Measurements from ENCODE around the gene WWOX.

Gene WWOX

DNA sequence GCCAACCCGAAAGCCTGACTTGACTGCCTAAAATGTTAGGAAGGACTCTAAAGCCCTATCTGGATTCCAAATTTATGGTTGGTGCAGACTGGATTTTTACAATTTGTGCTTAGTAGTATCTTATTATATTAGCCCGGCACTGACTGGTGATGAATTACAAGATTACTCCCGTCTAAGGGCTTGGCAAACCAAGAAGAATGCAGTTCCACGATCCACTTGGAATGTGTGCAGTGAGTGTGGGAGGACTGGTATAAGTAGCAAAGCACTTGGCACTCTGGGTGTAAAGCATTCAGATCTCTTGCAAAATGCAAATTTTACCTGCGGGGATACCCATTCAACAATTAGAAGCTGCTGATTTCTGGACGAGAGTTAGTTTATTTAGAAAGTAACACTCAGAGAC, 961.7 kb downstream of the WWOX start:
- Histone ChIP-seq H3K9me3 (ENCODE audit: low read depth, low read length) (no peaks in the 10 kb centered on the region), H3K36me3 (ENCODE audit: insufficient read depth, low read length) (no peaks in the 10 kb centered on the region), H3K9ac (ENCODE audit: insufficient read length) (no peak overlapping the region), H3K4me3 (no peak overlapping the region), H3K27ac (no peak overlapping the region)
- TF ChIP-seq FOXP2 (optimal IDR thresholded peaks at IDR 0.05; ENCODE audit: control extremely low read depth, extremely low read length, insufficient read depth) (no peak), EZH2 (IDR thresholded peaks at IDR 0.05) (no peak), POLR2AphosphoS5 (IDR thresholded peaks at IDR 0.05; ENCODE audit: borderline replicate concordance, low read depth, low read length) (no peak)
- no peak for DNase-seq (ENCODE audit: low read depth, low spot score)

DNA sequence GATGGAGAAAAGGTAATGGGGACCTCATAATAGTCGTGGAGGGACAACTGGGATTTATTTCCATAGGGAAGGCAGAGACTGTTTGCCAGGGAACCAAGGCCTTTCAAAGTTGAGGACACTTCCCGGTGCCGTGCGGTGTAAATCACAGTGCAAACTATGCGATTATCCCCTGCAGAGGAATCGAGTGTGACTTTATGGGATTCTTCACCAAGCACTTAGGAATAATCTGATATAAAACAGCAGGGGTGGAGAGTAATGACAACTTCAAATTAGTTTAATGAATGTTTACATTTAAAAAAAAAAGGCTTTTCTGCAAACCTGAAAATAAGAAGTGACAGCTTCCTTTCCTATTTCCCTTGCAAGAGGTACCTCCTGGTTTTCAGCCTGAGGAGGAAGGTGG, 962.9 kb downstream of the WWOX start:
- H3K9me3 ChIP-seq (ENCODE audit: low read depth, low read length), result no peaks in the 10 kb centered on the region
- no peak overlapping the region for H3K4me3 ChIP-seq
- H3K9ac ChIP-seq (ENCODE audit: insufficient read length), result no peak overlapping the region
- no peak for DNase-seq (ENCODE audit: low read depth, low spot score)
- H3K27ac ChIP-seq, result no peak overlapping the region
- no peak for TF ChIP-seq FOXP2 (optimal IDR thresholded peaks at IDR 0.05; ENCODE audit: control extremely low read depth, extremely low read length, insufficient read depth)
- no peak for TF ChIP-seq POLR2AphosphoS5 (IDR thresholded peaks at IDR 0.05; ENCODE audit: borderline replicate concordance, low read depth, low read length)
- no peak for TF ChIP-seq EZH2 (IDR thresholded peaks at IDR 0.05)
- no peaks in the 10 kb centered on the region for H3K36me3 ChIP-seq (ENCODE audit: insufficient read depth, low read length)

DNA sequence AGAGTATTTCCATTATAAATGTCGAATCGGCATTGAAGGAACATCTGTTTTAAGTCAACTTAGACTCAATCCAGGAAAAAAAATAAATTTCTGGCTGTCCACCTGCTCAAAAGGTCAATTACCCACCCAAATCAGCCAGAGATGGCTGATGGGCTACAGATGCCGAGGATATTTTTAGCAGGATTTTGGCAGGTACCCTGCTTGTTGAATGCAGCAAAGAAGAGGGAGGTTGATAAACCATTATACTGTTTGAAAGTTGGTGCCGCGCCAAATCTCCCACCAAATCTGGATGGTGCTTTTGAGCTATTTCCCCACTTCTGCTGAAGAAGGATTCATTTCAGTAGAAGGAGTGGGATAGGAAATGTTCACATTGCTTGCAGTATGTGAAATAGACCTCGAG, 963.4 kb downstream of the WWOX start:
- Histone ChIP-seq H3K4me3 (no peak overlapping the region), H3K36me3 (ENCODE audit: insufficient read depth, low read length) (no peaks in the 10 kb centered on the region), H3K27ac (no peak overlapping the region), H3K9me3 (ENCODE audit: low read depth, low read length) (no peaks in the 10 kb centered on the region), H3K9ac (ENCODE audit: insufficient read length) (no peak overlapping the region)
- no peak for TF ChIP-seq EZH2 (IDR thresholded peaks at IDR 0.05)
- no peak for TF ChIP-seq FOXP2 (optimal IDR thresholded peaks at IDR 0.05; ENCODE audit: control extremely low read depth, extremely low read length, insufficient read depth)
- TF ChIP-seq POLR2AphosphoS5 (IDR thresholded peaks at IDR 0.05; ENCODE audit: borderline replicate concordance, low read depth, low read length), result no peak
- no peak for DNase-seq (ENCODE audit: low read depth, low spot score)

DNA sequence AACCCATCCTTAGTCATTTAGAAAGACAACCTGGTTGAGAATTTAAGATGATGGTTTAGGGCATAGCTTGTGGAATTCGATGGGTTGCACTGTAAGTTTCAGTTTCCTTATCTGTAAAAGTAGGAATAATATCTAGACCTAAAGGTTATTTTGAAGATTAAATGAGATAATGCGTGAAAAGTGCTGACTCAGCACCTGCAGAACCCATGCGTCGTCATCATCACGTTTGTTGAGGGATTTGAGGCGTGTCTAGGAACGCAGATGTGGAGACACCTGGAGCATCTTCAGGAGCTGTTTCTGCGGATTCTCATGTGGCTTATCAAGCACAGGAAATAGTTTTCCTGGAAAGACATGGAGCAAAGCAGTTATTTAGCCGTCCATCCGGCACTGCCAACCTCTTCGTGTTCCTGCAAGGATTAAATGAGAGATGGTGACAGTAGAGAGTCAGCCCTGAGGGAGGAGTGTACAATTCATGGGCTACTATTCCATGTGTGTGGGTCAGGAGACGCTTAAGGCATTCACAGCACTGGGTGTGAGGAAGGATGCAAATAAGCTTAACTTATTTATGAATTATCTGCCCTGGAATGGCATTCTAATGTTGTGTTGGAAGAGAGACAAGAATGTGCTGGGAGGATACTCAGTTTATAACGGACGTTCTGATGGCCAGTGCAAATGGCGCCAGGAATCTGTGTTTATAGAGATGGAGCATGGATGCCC, 965.0 kb downstream of the WWOX start:
- TF ChIP-seq EZH2 (IDR thresholded peaks at IDR 0.05) (no peak), FOXP2 (optimal IDR thresholded peaks at IDR 0.05; ENCODE audit: control extremely low read depth, extremely low read length, insufficient read depth) (no peak), POLR2AphosphoS5 (IDR thresholded peaks at IDR 0.05; ENCODE audit: borderline replicate concordance, low read depth, low read length) (no peak)
- no peaks in the 10 kb centered on the region for H3K9me3 ChIP-seq (ENCODE audit: low read depth, low read length)
- no peak overlapping the region for H3K27ac ChIP-seq
- H3K4me3 ChIP-seq, result no peak overlapping the region
- DNase-seq (ENCODE audit: low read depth, low spot score), result no peak
- no peaks in the 10 kb centered on the region for H3K36me3 ChIP-seq (ENCODE audit: insufficient read depth, low read length)
- no peak overlapping the region for H3K9ac ChIP-seq (ENCODE audit: insufficient read length)

DNA sequence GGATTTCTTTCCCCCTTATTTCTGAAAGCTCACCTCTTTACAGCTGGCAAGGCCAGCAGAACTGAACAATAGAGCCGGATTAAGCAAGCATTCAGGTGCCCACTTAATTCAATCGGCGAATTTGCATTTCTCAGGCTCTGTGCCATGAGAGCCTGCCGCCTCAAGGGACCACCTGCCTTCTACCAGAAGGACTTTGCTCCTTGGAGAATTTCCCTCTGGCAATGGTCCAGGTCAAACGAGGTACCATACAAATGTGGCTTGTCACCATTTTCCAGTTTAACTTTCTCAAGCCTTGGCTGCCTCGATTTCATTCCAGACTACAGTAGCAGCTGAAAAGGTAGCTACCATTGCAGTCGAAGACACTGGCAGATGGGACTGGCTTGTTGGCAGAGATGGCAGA, 967.1 kb downstream of the WWOX start:
- TF ChIP-seq FOXP2 (optimal IDR thresholded peaks at IDR 0.05; ENCODE audit: control extremely low read depth, extremely low read length, insufficient read depth) (no peak), EZH2 (IDR thresholded peaks at IDR 0.05) (no peak)
- no peaks in the 10 kb centered on the region for H3K36me3 ChIP-seq (ENCODE audit: insufficient read depth, low read length)
- no peak overlapping the region for H3K4me3 ChIP-seq
- no peak overlapping the region for H3K9ac ChIP-seq (ENCODE audit: insufficient read length)
- no peak overlapping the region for H3K27ac ChIP-seq
- DNase-seq (ENCODE audit: low read depth, low spot score), result no peak
- no peaks in the 10 kb centered on the region for H3K9me3 ChIP-seq (ENCODE audit: low read depth, low read length)

DNA sequence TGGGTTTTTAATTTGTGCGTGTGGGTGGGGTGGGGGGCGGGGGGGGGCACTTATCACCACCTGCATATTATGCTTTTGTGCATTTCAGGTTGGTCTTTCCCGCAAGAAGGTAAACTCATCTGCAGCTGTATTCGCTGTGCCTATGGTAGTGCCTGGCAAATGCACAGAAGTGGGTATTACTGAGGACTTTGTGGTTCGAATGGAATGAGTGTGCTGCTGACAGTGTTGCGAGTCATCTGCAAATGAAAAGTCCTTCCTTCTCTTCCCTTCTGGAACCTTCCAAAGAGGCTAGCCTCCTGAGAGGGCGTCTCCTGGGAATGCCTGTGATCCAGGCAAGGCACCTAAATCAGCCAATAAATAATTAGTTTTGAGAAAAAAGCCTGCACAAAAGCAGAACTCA, 968.1 kb downstream of the WWOX start:
- Histone ChIP-seq H3K4me3 (no peak overlapping the region), H3K9ac (ENCODE audit: insufficient read length) (no peak overlapping the region), H3K9me3 (ENCODE audit: low read depth, low read length) (no peaks in the 10 kb centered on the region), H3K27ac (no peak overlapping the region), H3K36me3 (ENCODE audit: insufficient read depth, low read length) (no peaks in the 10 kb centered on the region)
- no peak for DNase-seq (ENCODE audit: low read depth, low spot score)
- TF ChIP-seq EZH2 (IDR thresholded peaks at IDR 0.05) (no peak), POLR2AphosphoS5 (IDR thresholded peaks at IDR 0.05; ENCODE audit: borderline replicate concordance, low read depth, low read length) (no peak), FOXP2 (optimal IDR thresholded peaks at IDR 0.05; ENCODE audit: control extremely low read depth, extremely low read length, insufficient read depth) (no peak)

DNA sequence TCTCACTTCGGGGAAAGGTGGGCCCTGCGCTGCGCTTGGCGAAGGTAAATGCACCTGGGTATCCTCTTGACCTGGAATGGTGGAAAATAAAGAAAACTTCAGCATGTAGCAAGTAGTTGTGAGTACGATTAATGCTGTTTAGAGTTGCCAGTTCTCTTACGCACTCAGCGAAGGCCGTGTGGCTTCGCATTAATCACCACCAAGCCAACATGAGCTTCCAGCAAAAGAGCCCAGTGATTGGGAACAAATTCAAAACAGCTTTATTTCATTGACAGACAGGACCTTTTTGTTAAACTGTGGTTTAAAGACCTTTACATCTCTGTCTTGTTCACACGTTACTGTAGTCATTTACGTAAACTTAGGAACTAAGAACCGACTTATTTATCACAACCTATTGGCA, 969.7 kb downstream of the WWOX start:
- no peak overlapping the region for H3K27ac ChIP-seq
- TF ChIP-seq EZH2 (IDR thresholded peaks at IDR 0.05) (no peak), FOXP2 (optimal IDR thresholded peaks at IDR 0.05; ENCODE audit: control extremely low read depth, extremely low read length, insufficient read depth) (no peak)
- no peak overlapping the region for H3K9ac ChIP-seq (ENCODE audit: insufficient read length)
- H3K36me3 ChIP-seq (ENCODE audit: insufficient read depth, low read length), result no peaks in the 10 kb centered on the region
- H3K9me3 ChIP-seq (ENCODE audit: low read depth, low read length), result no peaks in the 10 kb centered on the region
- no peak overlapping the region for H3K4me3 ChIP-seq
- no peak for DNase-seq (ENCODE audit: low read depth, low spot score)

DNA sequence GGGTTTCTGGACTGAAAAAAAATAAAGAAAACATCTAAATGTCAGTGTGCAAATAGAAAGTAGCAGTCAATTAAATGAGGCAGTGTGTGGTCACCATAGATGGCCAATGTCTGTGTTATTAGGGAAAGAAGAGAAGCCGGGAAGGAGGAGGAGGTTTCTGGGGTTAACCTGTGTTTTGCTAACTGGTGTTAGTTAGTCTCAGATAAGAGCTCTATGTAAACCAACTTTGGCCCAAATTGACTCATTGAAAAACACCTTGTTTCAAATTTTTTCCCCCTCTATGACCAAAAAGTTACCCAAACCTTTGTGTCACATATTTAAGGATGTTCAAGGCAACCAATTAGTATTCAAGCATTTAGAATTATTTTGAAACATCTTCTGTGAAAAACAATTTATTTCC, 970.2 kb downstream of the WWOX start:
- no peaks in the 10 kb centered on the region for H3K9me3 ChIP-seq (ENCODE audit: low read depth, low read length)
- TF ChIP-seq FOXP2 (optimal IDR thresholded peaks at IDR 0.05; ENCODE audit: control extremely low read depth, extremely low read length, insufficient read depth) (no peak), POLR2AphosphoS5 (IDR thresholded peaks at IDR 0.05; ENCODE audit: borderline replicate concordance, low read depth, low read length) (no peak), EZH2 (IDR thresholded peaks at IDR 0.05) (no peak)
- DNase-seq (ENCODE audit: low read depth, low spot score), result no peak
- no peaks in the 10 kb centered on the region for H3K36me3 ChIP-seq (ENCODE audit: insufficient read depth, low read length)
- H3K4me3 ChIP-seq, result no peak overlapping the region
- H3K27ac ChIP-seq, result no peak overlapping the region
- H3K9ac ChIP-seq (ENCODE audit: insufficient read length), result no peak overlapping the region

DNA sequence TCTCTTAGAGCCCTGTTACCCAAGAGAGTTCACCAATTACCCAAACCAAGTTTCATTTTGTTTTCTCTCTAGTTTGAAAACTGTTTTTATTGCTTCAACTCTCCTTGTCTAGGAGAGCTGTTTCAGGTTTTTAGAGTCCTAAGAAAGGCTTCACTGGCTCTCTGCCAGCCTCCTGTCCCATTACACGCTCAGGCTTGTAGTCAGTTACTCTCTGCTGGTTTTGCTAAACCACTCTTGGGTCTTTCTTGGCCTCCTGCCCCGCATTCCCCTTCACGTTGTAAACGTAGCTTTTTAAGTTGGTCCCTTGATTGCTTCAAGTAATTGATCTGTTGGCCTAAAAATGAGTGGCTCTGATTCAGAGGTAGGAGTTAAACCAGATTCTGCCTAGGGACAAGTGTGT, 972.0 kb downstream of the WWOX start:
- Histone ChIP-seq H3K9ac (ENCODE audit: insufficient read length) (no peak overlapping the region), H3K9me3 (ENCODE audit: low read depth, low read length) (no peaks in the 10 kb centered on the region), H3K4me3 (no peak overlapping the region), H3K27ac (no peak overlapping the region), H3K36me3 (ENCODE audit: insufficient read depth, low read length) (no peaks in the 10 kb centered on the region)
- TF ChIP-seq EZH2 (IDR thresholded peaks at IDR 0.05) (no peak), FOXP2 (optimal IDR thresholded peaks at IDR 0.05; ENCODE audit: control extremely low read depth, extremely low read length, insufficient read depth) (no peak), POLR2AphosphoS5 (IDR thresholded peaks at IDR 0.05; ENCODE audit: borderline replicate concordance, low read depth, low read length) (no peak)
- no peak for DNase-seq (ENCODE audit: low read depth, low spot score)

All from SK-N-MC (cell line).